Iris pigment epithelial cell (primary cell): ENCODE results near the gene HS3ST5.
"Not testable (repeated sequence)": the region's sequence is repeated elsewhere in the genome, so short reads cannot be mapped to it uniquely, and the experiment has no call there.

Experiments used
- DNase-seq: peaks from one replicate; pipeline ENCODE4 v3.0.0-alpha.2; 2011; ENCODE audit warnings: low read depth

HS3ST5 gene

GRCh38 chr6:114276783-114277182 lies 66.0 kb downstream of the HS3ST5 start:
- DNase-seq: no peak

- no peak for DNase-seq
These were observed 68.0 kb downstream of the HS3ST5 start for GRCh38 chr6:114274836-114275235.

GRCh38 chr6:114272582-114272981 lies 70.2 kb downstream of the HS3ST5 start:
- no peak for DNase-seq

- DNase-seq: no peak
These were observed 71.4 kb downstream of the HS3ST5 start for GRCh38 chr6:114271405-114271804.

- no peak for DNase-seq
These were observed 74.9 kb downstream of the HS3ST5 start for GRCh38 chr6:114267897-114268296.

- DNase-seq: no peak
These were observed 82.0 kb downstream of the HS3ST5 start for GRCh38 chr6:114260810-114261209.

- DNase-seq: no peak
These were observed 84.4 kb downstream of the HS3ST5 start for GRCh38 chr6:114258376-114258775.

- no peak for DNase-seq
These were observed 89.4 kb downstream of the HS3ST5 start for GRCh38 chr6:114253431-114253830.

- no peak for DNase-seq
These were observed 93.3 kb downstream of the HS3ST5 start for GRCh38 chr6:114249522-114249921.

- no peak for DNase-seq
These were observed 95.7 kb downstream of the HS3ST5 start for GRCh38 chr6:114247101-114247500.

GRCh38 chr6:114240796-114241195 lies 102.0 kb downstream of the HS3ST5 start:
- no peak for DNase-seq

GRCh38 chr6:114228675-114229074 lies 114.1 kb downstream of the HS3ST5 start:
- DNase-seq: no peak

GRCh38 chr6:114227944-114228468 lies 114.8 kb downstream of the HS3ST5 start:
- no peak for DNase-seq

GRCh38 chr6:114220241-114220640 lies 122.6 kb downstream of the HS3ST5 start:
- no peak for DNase-seq

- DNase-seq: no peak
These were observed 124.1 kb downstream of the HS3ST5 start for GRCh38 chr6:114218437-114219340.

- not testable (repeated sequence) for DNase-seq
These were observed 124.8 kb downstream of the HS3ST5 start for GRCh38 chr6:114217996-114218395.

GRCh38 chr6:114216789-114217467 lies 125.9 kb downstream of the HS3ST5 start:
- DNase-seq: no peak

- DNase-seq: no peak
These were observed 132.4 kb downstream of the HS3ST5 start for GRCh38 chr6:114210467-114210866.

GRCh38 chr6:114203460-114203859 lies 139.4 kb downstream of the HS3ST5 start:
- no peak for DNase-seq

GRCh38 chr6:114202389-114202788 lies 140.4 kb downstream of the HS3ST5 start:
- no peak for DNase-seq

- no peak for DNase-seq
These were observed 141.9 kb downstream of the HS3ST5 start for GRCh38 chr6:114200891-114201290.

- no peak for DNase-seq
These were observed 147.0 kb downstream of the HS3ST5 start for GRCh38 chr6:114195631-114196403.
